Subcutaneous adipose tissue (tissue), 4 donors: ENCODE data around the gene CYP26A1. TPM values are rescaled to one million over a fixed set of nuclear protein-coding genes. Genes with fewer than 3 reads are reported as not detected.

Source experiments
- total RNA-seq, 4 donors: library from RNA; depleted of rRNA; stranded (reverse); fragments of >200 nt; gene quantifications; one replicate each; pipeline ENCODE4 v1.1.0, GENCODE V29; 2016
- TF ChIP-seq, protein P1 (sequence below): fragments of 450-650 bp; IDR thresholded peaks from one replicate; pipeline ENCODE4 v1.5.1; 2016; ENCODE audit warnings: low read depth, mild to moderate bottlenecking, control low read depth, antibody characterized with exemption, moderate library complexity

Gene CYP26A1
- total RNA-seq, 4 donors from 2014 or later: not detected

DNA sequence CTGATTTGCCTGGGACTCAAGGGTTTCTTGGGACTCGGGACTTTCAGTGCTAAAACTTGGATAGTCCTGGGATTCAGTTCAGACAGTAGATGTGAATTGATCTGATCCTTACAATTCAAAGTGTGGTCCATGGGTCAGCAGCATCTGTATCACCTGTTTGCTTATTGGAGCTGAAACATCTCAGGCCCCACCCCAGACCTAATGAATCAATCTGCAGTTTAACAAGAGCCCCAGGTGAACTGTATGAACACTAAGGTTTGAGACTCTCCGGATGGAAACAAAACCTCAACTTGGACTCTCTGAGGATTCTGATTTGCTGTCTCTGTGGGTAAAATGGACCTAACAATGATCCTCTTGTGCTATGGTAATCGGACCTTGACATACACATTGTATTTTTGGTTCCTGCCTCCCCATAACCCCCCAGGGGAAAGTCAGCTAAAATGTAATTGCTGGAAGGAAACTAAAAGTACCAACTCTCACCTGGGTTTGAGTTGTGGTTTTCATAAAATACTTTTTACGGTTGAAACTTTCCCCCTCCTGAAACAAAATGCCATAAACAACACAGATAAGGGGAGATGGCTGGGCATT lies 11.7 kb downstream of the CYP26A1 start:
- TF ChIP-seq, protein P1, sequence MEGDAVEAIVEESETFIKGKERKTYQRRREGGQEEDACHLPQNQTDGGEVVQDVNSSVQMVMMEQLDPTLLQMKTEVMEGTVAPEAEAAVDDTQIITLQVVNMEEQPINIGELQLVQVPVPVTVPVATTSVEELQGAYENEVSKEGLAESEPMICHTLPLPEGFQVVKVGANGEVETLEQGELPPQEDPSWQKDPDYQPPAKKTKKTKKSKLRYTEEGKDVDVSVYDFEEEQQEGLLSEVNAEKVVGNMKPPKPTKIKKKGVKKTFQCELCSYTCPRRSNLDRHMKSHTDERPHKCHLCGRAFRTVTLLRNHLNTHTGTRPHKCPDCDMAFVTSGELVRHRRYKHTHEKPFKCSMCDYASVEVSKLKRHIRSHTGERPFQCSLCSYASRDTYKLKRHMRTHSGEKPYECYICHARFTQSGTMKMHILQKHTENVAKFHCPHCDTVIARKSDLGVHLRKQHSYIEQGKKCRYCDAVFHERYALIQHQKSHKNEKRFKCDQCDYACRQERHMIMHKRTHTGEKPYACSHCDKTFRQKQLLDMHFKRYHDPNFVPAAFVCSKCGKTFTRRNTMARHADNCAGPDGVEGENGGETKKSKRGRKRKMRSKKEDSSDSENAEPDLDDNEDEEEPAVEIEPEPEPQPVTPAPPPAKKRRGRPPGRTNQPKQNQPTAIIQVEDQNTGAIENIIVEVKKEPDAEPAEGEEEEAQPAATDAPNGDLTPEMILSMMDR: no peak

DNA sequence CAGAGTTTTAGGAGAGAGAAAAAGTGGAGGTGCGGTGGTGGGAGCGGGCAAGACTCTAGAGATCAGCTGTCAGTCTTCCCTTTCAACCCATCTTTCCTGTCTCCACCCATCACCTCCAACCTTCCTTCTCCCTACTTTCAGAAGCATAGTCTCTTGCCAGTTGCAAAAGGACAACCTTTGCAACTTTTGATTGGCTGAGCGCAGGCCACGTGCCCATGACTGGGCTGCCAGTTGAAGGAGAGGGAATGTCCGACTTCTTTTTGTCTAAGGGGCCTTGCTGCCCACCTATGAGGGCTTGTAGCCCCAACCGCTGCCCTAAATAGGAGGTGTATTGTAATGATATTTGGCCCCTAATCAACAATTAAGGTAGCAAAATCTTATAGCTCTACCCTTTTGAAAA lies 12.6 kb downstream of the CYP26A1 start:
- TF ChIP-seq, protein P1: no peak

DNA sequence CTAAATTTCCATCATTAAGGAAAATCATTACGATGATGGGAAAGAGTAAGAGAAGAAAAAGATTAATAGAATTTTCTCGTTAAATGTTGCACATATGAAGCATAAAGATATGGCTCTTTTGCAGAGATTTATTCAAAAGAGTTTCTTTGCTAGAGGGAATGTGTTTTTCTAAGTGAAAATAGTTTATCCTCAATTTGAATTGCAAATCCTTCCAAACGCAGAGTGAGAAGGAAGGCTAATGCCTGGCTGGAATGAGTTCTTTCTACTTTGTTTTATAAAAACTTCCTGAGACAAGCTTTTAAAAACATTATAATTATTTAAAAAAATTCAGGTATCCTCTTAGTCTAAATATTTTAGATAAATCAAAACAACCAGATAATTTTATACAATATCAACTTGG lies 14.2 kb downstream of the CYP26A1 start:
- TF ChIP-seq, protein P1: no peak

DNA sequence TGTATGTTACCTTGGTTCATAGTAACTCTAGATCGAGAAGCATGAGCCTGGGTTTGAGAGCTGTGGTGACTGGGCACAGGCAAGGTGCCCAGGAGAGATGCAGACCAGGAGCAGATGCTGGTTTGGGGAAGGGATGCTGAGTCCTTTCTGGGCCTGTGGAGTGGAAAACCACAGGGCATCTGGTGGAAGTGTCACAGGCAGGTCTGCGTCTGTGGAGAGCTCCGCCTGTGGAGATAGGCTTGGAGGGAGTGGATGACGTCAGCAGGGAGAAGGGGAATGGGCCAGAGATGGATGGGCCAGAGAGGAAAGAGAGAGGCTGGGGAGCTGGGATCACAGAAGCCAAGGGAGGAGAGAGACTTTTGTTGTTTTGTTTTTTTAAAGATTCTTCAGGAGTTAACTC lies 14.8 kb downstream of the CYP26A1 start:
- TF ChIP-seq, protein P1: no peak

DNA sequence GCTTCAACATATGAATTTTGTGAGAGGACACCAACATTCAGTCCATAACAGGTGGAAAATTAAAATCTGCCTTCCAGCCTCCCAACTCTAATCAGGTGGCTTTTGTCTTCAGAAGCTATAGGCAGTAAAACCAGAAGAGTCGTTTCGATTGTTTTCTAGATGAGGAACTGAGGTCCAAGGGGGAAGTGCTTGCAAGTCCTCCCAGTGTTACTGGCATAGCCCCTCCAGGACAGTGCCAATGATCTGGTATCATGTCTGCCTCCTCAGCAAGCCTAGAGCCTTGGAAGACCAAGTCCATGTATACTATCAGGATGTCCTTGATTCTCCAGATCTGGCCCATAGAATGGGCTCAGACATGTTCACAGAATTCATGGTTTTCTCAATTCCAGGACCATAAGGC lies 16.9 kb downstream of the CYP26A1 start:
- TF ChIP-seq, protein P1: no peak

DNA sequence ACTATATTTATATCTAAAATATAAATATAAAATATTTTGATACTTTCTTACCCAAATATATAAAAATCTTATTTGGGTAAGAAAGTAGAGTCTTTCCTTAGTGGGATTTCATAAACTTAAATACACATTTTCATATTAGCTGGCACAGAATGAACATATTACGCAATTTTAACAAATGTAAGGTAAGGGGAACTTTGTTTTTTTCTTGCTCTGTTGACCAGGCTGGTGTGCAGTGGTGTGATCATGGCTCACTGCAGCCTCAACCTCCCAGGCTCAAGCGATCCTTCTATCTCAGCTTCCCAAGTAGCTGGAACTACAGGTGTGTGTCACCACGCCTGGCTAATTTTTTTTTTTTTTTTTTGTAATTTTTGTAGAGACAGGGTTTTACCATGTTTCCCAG lies 18.3 kb downstream of the CYP26A1 start:
- TF ChIP-seq, protein P1: no peak

DNA sequence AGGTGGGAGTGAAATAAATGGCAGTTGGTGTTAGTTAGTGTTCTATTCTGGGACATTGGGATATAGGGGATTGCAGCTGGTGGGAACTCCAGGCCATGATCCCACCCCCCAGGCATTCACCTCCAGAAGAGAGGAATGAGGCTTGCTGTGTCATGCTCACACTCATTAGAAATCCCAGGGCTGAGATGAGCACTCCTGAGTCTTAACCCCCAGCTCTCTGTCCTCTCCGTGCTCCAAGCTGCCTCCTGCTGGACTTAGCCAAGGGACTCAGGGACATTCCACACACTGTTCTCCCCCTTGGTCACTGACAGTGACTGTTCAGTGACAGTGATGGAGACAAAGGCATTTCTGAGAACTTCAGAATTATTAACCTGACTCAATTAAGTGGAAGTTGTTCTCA lies 21.5 kb downstream of the CYP26A1 start:
- TF ChIP-seq, protein P1: no peak
